Measurements from ENCODE around the gene ATP8A2. TPM values are rescaled to one million over a fixed set of nuclear protein-coding genes. Genes with fewer than 3 reads are reported as not detected.

ATP8A2 gene
- total and polyA plus RNA-seq, 2 of the 8 experiments (the other 6 are each of a cell fraction or from before 2014, with no cell fraction given) = 2.4 to 8.3 TPM

DNA sequence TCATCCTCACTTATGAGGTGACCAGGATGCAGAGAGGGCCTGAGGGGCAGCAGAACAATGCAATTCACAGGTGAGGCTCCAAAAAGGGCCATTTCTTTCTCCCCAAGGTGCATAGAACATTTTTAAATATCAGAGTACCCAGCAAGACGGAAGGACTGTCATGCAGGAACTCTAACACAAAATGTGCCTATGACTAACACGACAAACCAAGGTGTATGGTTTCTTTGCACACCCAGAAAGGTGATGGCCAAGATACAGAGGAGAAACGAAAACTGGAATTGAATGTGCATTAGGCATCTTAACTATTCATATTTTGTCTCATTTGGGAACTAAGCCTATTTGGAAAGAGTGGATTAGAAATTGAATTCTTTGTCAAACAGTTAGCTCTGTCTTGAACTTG is 650.2 kb downstream of the ATP8A2 start:
- no peak overlapping the region for H3K18ac ChIP-seq (ENCODE audit: extremely low read depth, low read length)
- no peaks in the 10 kb centered on the region for H3K23me2 ChIP-seq (ENCODE audit: low read depth, low read length)
- no peak overlapping the region for H2BK20ac ChIP-seq (ENCODE audit: low read length)
- no peaks in the 10 kb centered on the region for H3K79me1 ChIP-seq (ENCODE audit: low read depth, low read length)
- H3K4me1 ChIP-seq (replicated peaks in 1 of 4; ENCODE audit: control insufficient read depth in 3 of 4, insufficient read depth in 4 of 4, low read length in 3 of 4) = peaks cover 0 to 14% (median 4%) of the 10 kb centered on the region in 4 experiments; a peak in 5 of 7 replicates
- no peak overlapping the region for H2BK12ac ChIP-seq (ENCODE audit: low read depth, low read length)
- no peak overlapping the region for H3K56ac ChIP-seq (replicated peaks; ENCODE audit: insufficient read length, low read depth, low read length)
- POLR2A ChIA-PET (ENCODE audit: partially characterized antibody) = no interaction called here
- no peaks in the 10 kb centered on the region; a peak in 2 of 7 replicates for H3K27me3 ChIP-seq (replicated peaks in 1 of 4; ENCODE audit: control insufficient read depth in 3 of 4, extremely low read depth in 1 of 4, insufficient read depth in 3 of 4, low read length in 3 of 4)
- no peak overlapping the region for H3K23ac ChIP-seq (ENCODE audit: insufficient read length)
- CTCF ChIA-PET (ENCODE audit: partially characterized antibody) = interaction anchor here (1.4 to 9.2 kb wide), 4 partner anchors 16 to 198 kb away, joined by 3 to 53 read pairs (median 3); no protein-coding TSS in a partner anchor
- TF ChIP-seq BCL11A (IDR thresholded peaks at IDR 0.05; ENCODE audit: low read depth in 2 of 2, low read length in 2 of 2) = no peak
- TF ChIP-seq MAFK (IDR thresholded peaks at IDR 0.05; ENCODE audit: low read depth, low read length) = no peak
- no peak for TF ChIP-seq POLR2A (IDR thresholded peaks at IDR 0.05; ENCODE audit: control extremely low read depth in 1 of 2, low read depth in 2 of 2, low read length in 2 of 2)
- TF ChIP-seq ASH2L (IDR thresholded peaks at IDR 0.05; ENCODE audit: low read length) = no peak
- no peak for TF ChIP-seq FOSL1 (IDR thresholded peaks at IDR 0.05; ENCODE audit: insufficient read depth, low read depth, low read length)
- 81% methylated on average over 3 of the region's 3 CpGs; no CpG with 5 or more reads in 1 of the 2 experiments for WGBS, 2 experiments (ENCODE audit: extremely low coverage in 1 of 2, insufficient coverage in 1 of 2, insufficient read length in 1 of 2, insufficient replicate concordance in 2 of 2, low coverage in 1 of 2, low lambda C conversion rate in 2 of 2, missing lambda C conversion rate in 1 of 2)
- H4K5ac ChIP-seq (ENCODE audit: insufficient read length, low read depth, low read length) = no peak overlapping the region
- H3K4ac ChIP-seq (replicated peaks; ENCODE audit: insufficient read length, low read depth, low read length) = no peak overlapping the region
- H2BK5ac ChIP-seq (ENCODE audit: low read depth, low read length) = no peak overlapping the region
- no peak overlapping the region for H3K27ac ChIP-seq (ENCODE audit: low read depth, low read length)
- H4K8ac ChIP-seq (ENCODE audit: extremely low read depth, insufficient read depth, low read length) = no peak overlapping the region
- no peak overlapping the region for H2AK5ac ChIP-seq (ENCODE audit: low read depth, low read length)
- H4K91ac ChIP-seq (replicated peaks; ENCODE audit: insufficient read length, low read length) = no peak overlapping the region
- H2AFZ ChIP-seq (ENCODE audit: low read length) = no peak overlapping the region
- H2BK15ac ChIP-seq (ENCODE audit: low read length) = no peak overlapping the region
- no peak for FAIRE-seq
- H3K14ac ChIP-seq (ENCODE audit: insufficient read length) = no peak overlapping the region
- DNase-seq (ENCODE audit: low read depth in 1 of 2, low spot score in 2 of 2) = no peak
- no peaks in the 10 kb centered on the region for H3K79me2 ChIP-seq (ENCODE audit: control insufficient read depth in 1 of 2, insufficient read depth in 2 of 2, low read length in 2 of 2)
- no peaks in the 10 kb centered on the region for H3K36me3 ChIP-seq (ENCODE audit: control insufficient read depth in 2 of 4, insufficient read depth in 4 of 4, low read length in 3 of 4)
- no peaks in the 10 kb centered on the region for H4K20me1 ChIP-seq (replicated peaks in 1 of 2; ENCODE audit: control insufficient read depth in 1 of 2, insufficient read depth in 2 of 2, low read length in 2 of 2)
- H3K9ac ChIP-seq (replicated peaks in 1 of 4; ENCODE audit: extremely low read depth in 1 of 4, low read depth in 3 of 4, low read length in 3 of 4) = no peak overlapping the region
- no peaks in the 10 kb centered on the region for H3K9me3 ChIP-seq (ENCODE audit: insufficient read depth in 2 of 2, low read depth in 1 of 2, low read length in 1 of 2)
- H2BK120ac ChIP-seq (replicated peaks; ENCODE audit: low read depth, low read length) = no peak overlapping the region
- H3K4me2 ChIP-seq (ENCODE audit: insufficient read depth in 1 of 2, low read depth in 2 of 2, low read length in 2 of 2) = no peak overlapping the region
- H3K4me3 ChIP-seq (ENCODE audit: extremely low read depth in 1 of 4, insufficient read depth in 2 of 4, low read depth in 3 of 4, low read length in 4 of 4) = no peak overlapping the region

Data from H1 (cell line).